HG02981 (cell line): Measurements from ENCODE around the gene PIK3R5.

Experiments used
- ATAC-seq: cut with Tn5 transposase; IDR thresholded peaks from one replicate; pipeline ENCODE4 v1.9.1; 2021; ENCODE audit warnings: mild to moderate bottlenecking, moderate library complexity; ENCODE audit not compliant: unreplicated experiment

The PIK3R5 gene

GRCh38 chr17:8925141-8925540 lies 40.4 kb downstream of the PIK3R5 start:
- no peak for ATAC-seq

GRCh38 chr17:8924595-8924994 lies 40.9 kb downstream of the PIK3R5 start:
- ATAC-seq, result peak; percentile 57

- ATAC-seq, result no peak
Observed at GRCh38 chr17:8923762-8924161, 41.7 kb downstream of the PIK3R5 start.

- ATAC-seq, result no peak
Observed at GRCh38 chr17:8922928-8923327, 42.6 kb downstream of the PIK3R5 start.

- ATAC-seq, result no peak
Observed at GRCh38 chr17:8922451-8922850, 43.1 kb downstream of the PIK3R5 start.

- ATAC-seq, result no peak
Observed at GRCh38 chr17:8921147-8921546, 44.4 kb downstream of the PIK3R5 start.

GRCh38 chr17:8918807-8919465 lies 46.6 kb downstream of the PIK3R5 start:
- no peak for ATAC-seq

- ATAC-seq, result no peak
Observed at GRCh38 chr17:8916466-8916865, 49.0 kb downstream of the PIK3R5 start.

- ATAC-seq, result no peak
Observed at GRCh38 chr17:8914554-8914953, 51.0 kb downstream of the PIK3R5 start.

GRCh38 chr17:8913879-8914278 lies 51.6 kb downstream of the PIK3R5 start:
- no peak for ATAC-seq

GRCh38 chr17:8913091-8913490 lies 52.4 kb downstream of the PIK3R5 start:
- ATAC-seq, result no peak

- no peak for ATAC-seq
Observed at GRCh38 chr17:8912084-8912981, 53.2 kb downstream of the PIK3R5 start.

GRCh38 chr17:8910969-8911604 lies 54.4 kb downstream of the PIK3R5 start:
- ATAC-seq, result no peak

GRCh38 chr17:8909586-8910270 lies 55.8 kb downstream of the PIK3R5 start:
- ATAC-seq, result no peak

- ATAC-seq, result no peak
Observed at GRCh38 chr17:8905331-8905730, 60.2 kb downstream of the PIK3R5 start.

GRCh38 chr17:8904686-8905085 lies 60.8 kb downstream of the PIK3R5 start:
- no peak for ATAC-seq

GRCh38 chr17:8904201-8904600 lies 61.3 kb downstream of the PIK3R5 start:
- ATAC-seq, result no peak

GRCh38 chr17:8900626-8901585 lies 64.6 kb downstream of the PIK3R5 start:
- ATAC-seq, result peak; percentile 32

GRCh38 chr17:8900207-8900606 lies 65.3 kb downstream of the PIK3R5 start:
- ATAC-seq, result no peak

GRCh38 chr17:8898636-8899035 lies 66.9 kb downstream of the PIK3R5 start:
- ATAC-seq, result no peak
